ENCODE data around the gene CLDN15. TPM values are rescaled to one million over a fixed set of nuclear protein-coding genes. Genes with fewer than 3 reads are reported as not detected.
A peak's percentile ranks its signal among the peaks of the same experiment; 100 is the strongest.

CLDN15 gene
- total and polyA plus RNA-seq, 10 donors = 11.1 to 49.2 (median 21.2) TPM

GRCh38 chr7:101232141-101232850 lies 5.3 kb downstream of the CLDN15 start:
- peak in 2 of 3 donors; percentile 53 to 72 for TF ChIP-seq POLR2AphosphoS5 (IDR thresholded peaks at IDR 0.05)
- no peak for TF ChIP-seq POLR2A (IDR thresholded peaks at IDR 0.05)
- TF ChIP-seq CTCF (IDR thresholded peaks at IDR 0.05 in 8 of 11, conservative IDR thresholded peaks at IDR 0.05 in 3 of 11) = no peak
- Histone ChIP-seq H3K4me3 (peak overlapping the region in 4 of 8 donors; percentile 7 to 45 (median 23)), H3K27me3 (replicated peaks in 1 of 7) (no peaks in the 10 kb centered on the region), H3K4me1 (peaks cover 0 to 55% (median 26%) of the 10 kb centered on the region in 6 donors), H3K27ac (peak overlapping the region in 5 of 8 donors; percentile 23 to 60 (median 49)), H3K36me3 (peaks cover 0 to 85% (median 15%) of the 10 kb centered on the region in 6 donors), H3K9me3 (no peaks in the 10 kb centered on the region)
- peak; percentile 71 for DNase-seq
- WGBS, 5 donors = 58 to 80% (median 70%) methylated on average over 30 to 52 of the region's 52 CpGs
- intact Hi-C loops (cut with DNase I; ENCODE audit: low total_unique reads) = no loop called here

GRCh38 chr7:101231644-101232043 lies 6.0 kb downstream of the CLDN15 start:
- intact Hi-C loops (cut with DNase I; ENCODE audit: low total_unique reads) = no loop called here
- H3K4me3 ChIP-seq = peak overlapping the region in 2 of 8 donors; percentile 31 to 45
- TF ChIP-seq POLR2AphosphoS5 (IDR thresholded peaks at IDR 0.05) = no peak
- no peak for TF ChIP-seq CTCF (IDR thresholded peaks at IDR 0.05 in 8 of 11, conservative IDR thresholded peaks at IDR 0.05 in 3 of 11)
- TF ChIP-seq POLR2A (IDR thresholded peaks at IDR 0.05) = no peak
- peaks cover 0 to 85% (median 13%) of the 10 kb centered on the region in 6 donors for H3K36me3 ChIP-seq
- peak overlapping the region in 5 of 8 donors; percentile 23 to 60 (median 49) for H3K27ac ChIP-seq
- H3K4me1 ChIP-seq = peaks cover 0 to 48% (median 23%) of the 10 kb centered on the region in 6 donors
- DNase-seq = no peak
- no peaks in the 10 kb centered on the region for H3K9me3 ChIP-seq
- no peaks in the 10 kb centered on the region for H3K27me3 ChIP-seq (replicated peaks in 1 of 7)
- 70 to 91% (median 83%) methylated on average over 6 to 7 of the region's 7 CpGs for WGBS, 5 donors

GRCh38 chr7:101226721-101227120 lies 10.9 kb downstream of the CLDN15 start:
- DNase-seq = no peak
- H3K27me3 ChIP-seq (replicated peaks in 1 of 7) = no peaks in the 10 kb centered on the region
- TF ChIP-seq POLR2A (IDR thresholded peaks at IDR 0.05) = no peak
- TF ChIP-seq CTCF (IDR thresholded peaks at IDR 0.05 in 8 of 11, conservative IDR thresholded peaks at IDR 0.05 in 3 of 11) = no peak
- TF ChIP-seq POLR2AphosphoS5 (IDR thresholded peaks at IDR 0.05) = no peak
- 84 to 93% (median 93%) methylated on average over 9 of the region's 9 CpGs for WGBS, 5 donors
- peaks cover 0 to 26% (median 7%) of the 10 kb centered on the region in 6 donors for H3K4me1 ChIP-seq
- H3K9me3 ChIP-seq = no peaks in the 10 kb centered on the region
- no peak overlapping the region for H3K27ac ChIP-seq
- intact Hi-C loops (cut with DNase I; ENCODE audit: low total_unique reads) = no loop called here
- H3K36me3 ChIP-seq = peaks cover 8 to 98% (median 48%) of the 10 kb centered on the region in 6 donors
- H3K4me3 ChIP-seq = no peak overlapping the region

- intact Hi-C loops (cut with DNase I; ENCODE audit: low total_unique reads) = no loop called here
- Histone ChIP-seq H3K9me3 (no peaks in the 10 kb centered on the region), H3K27ac (no peak overlapping the region)
Measured at GRCh38 chr7:101225650-101226049, 12.0 kb downstream of the CLDN15 start.

More at GRCh38 chr7:101225650-101226049, 12.0 kb downstream of the CLDN15 start:
- no peak for DNase-seq
- H3K4me1 ChIP-seq = peaks cover 0 to 26% (median 6%) of the 10 kb centered on the region in 6 donors
- H3K4me3 ChIP-seq = no peak overlapping the region
- 91 to 97% (median 95%) methylated on average over 6 of the region's 6 CpGs for WGBS, 5 donors
- no peak for TF ChIP-seq POLR2AphosphoS5 (IDR thresholded peaks at IDR 0.05)
- no peak for TF ChIP-seq CTCF (IDR thresholded peaks at IDR 0.05 in 8 of 11, conservative IDR thresholded peaks at IDR 0.05 in 3 of 11)
- no peak for TF ChIP-seq POLR2A (IDR thresholded peaks at IDR 0.05)
- H3K36me3 ChIP-seq = peaks cover 8 to 98% (median 48%) of the 10 kb centered on the region in 6 donors
- no peaks in the 10 kb centered on the region for H3K27me3 ChIP-seq (replicated peaks in 1 of 7)

Data from spleen (tissue), 11 donors.